ENCODE measurements around the gene SNRPA1.

GRCh38 chr15:101316529-101316928 is 21.5 kb upstream of the SNRPA1 start:
- no peak for TF ChIP-seq CTCF (IDR thresholded peaks at IDR 0.05; ENCODE audit: low read depth, low read length)
- TF ChIP-seq MYC (IDR thresholded peaks at IDR 0.05; ENCODE audit: low read depth, low read length), result no peak
